ENCODE data around the gene TASP1.
"Not testable (repeated sequence)": the region's sequence is repeated elsewhere in the genome, so short reads cannot be mapped to it uniquely, and the experiment has no call there.

The TASP1 gene

GRCh38 chr20:13396826-13397225, 241.9 kb downstream of the TASP1 start:
- no peak for DNase-seq (ENCODE audit: low spot score)

- DNase-seq (ENCODE audit: low spot score): no peak
Measured at GRCh38 chr20:13396022-13396421, 242.7 kb downstream of the TASP1 start.

GRCh38 chr20:13395232-13395631, 243.5 kb downstream of the TASP1 start:
- DNase-seq (ENCODE audit: low spot score): no peak

GRCh38 chr20:13392391-13392790, 246.3 kb downstream of the TASP1 start:
- no peak for DNase-seq (ENCODE audit: low spot score)

GRCh38 chr20:13389115-13389514, 249.6 kb downstream of the TASP1 start:
- DNase-seq (ENCODE audit: low spot score): no peak

GRCh38 chr20:13384132-13384531, 254.6 kb downstream of the TASP1 start:
- no peak for DNase-seq (ENCODE audit: low spot score)

GRCh38 chr20:13382786-13383185, 255.9 kb downstream of the TASP1 start:
- no peak for DNase-seq (ENCODE audit: low spot score)

GRCh38 chr20:13380497-13381229, 258.1 kb downstream of the TASP1 start:
- DNase-seq (ENCODE audit: low spot score): not testable (repeated sequence)

GRCh38 chr20:13373400-13373799, 265.3 kb downstream of the TASP1 start:
- no peak for DNase-seq (ENCODE audit: low spot score)

GRCh38 chr20:13364278-13365170, 274.2 kb downstream of the TASP1 start:
- no peak for DNase-seq (ENCODE audit: low spot score)

- DNase-seq (ENCODE audit: low spot score): no peak
Measured at GRCh38 chr20:13363473-13363872, 275.3 kb downstream of the TASP1 start.

- not testable (repeated sequence) for DNase-seq (ENCODE audit: low spot score)
Measured at GRCh38 chr20:13362165-13362564, 276.6 kb downstream of the TASP1 start.

- DNase-seq (ENCODE audit: low spot score): not testable (repeated sequence)
Measured at GRCh38 chr20:13358936-13359335, 279.8 kb downstream of the TASP1 start.

- not testable (repeated sequence) for DNase-seq (ENCODE audit: low spot score)
Measured at GRCh38 chr20:13357782-13358181, 280.9 kb downstream of the TASP1 start.

GRCh38 chr20:13356591-13356990, 282.1 kb downstream of the TASP1 start:
- no peak for DNase-seq (ENCODE audit: low spot score)

- DNase-seq (ENCODE audit: low spot score): no peak
Measured at GRCh38 chr20:13355941-13356486, 282.7 kb downstream of the TASP1 start.

GRCh38 chr20:13355411-13355810, 283.3 kb downstream of the TASP1 start:
- DNase-seq (ENCODE audit: low spot score): no peak

- no peak for DNase-seq (ENCODE audit: low spot score)
Measured at GRCh38 chr20:13353261-13353945, 285.3 kb downstream of the TASP1 start.

GRCh38 chr20:13349235-13349604, 289.5 kb downstream of the TASP1 start:
- no peak for DNase-seq (ENCODE audit: low spot score)

GRCh38 chr20:13348311-13349234, 290.2 kb downstream of the TASP1 start:
- no peak for DNase-seq (ENCODE audit: low spot score)

GRCh38 chr20:13344671-13345070, 294.1 kb downstream of the TASP1 start:
- DNase-seq (ENCODE audit: low spot score): no peak
